ENCODE data around the gene SRGAP2C.
"Not testable (repeated sequence)": the region's sequence is repeated elsewhere in the genome, so short reads cannot be mapped to it uniquely, and the experiment has no call there.

The SRGAP2C gene

DNA sequence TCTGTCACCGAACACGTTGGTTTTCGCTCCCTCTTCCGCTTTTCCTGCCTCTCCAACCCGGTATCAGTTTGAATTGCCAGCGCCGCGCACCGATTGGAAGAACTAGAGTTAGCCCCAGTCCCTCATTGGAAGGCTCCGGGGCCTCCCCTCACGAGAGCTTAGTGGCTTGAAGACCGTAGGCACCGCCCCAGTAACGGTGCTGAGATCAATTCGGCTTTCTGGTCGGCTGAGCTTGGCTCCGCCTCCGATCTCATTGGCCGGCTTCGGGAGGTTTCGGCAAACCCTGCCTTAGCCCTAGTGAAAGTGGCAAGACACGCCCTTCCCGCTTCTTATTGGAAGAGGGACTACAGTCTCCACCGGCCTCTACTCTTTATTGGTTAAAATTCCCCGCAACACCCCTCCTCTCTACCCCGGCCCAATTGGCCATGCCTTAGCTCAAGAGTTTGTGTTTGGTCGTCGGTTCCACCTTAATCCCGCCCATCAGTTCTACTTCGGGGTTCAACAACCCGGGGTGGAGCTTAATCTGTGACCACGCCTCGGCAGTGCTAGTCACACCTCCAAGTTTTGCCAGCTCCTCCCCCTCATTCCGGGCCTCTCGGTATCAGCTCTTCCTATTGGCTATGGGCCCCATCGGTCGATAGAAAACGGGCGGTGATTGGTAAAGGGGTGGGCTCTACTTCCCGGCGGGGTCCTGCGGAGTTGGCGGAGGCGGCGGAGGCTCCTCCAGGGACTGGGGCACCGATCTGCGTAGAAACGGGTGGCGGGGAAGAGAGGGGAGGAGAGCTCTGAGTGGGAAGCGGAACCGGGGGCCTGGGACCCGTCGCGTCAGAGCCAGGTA lies at the start of gene SRGAP2C, which contains the start of gene FAM72B:
Gene SRGAP2C (plus strand): TSS at position 686 of the 838 bp plus-strand sequence. CDS start 2,472 bp downstream, outside the sequence.
Gene FAM72B (minus strand): TSS at position 51 of the 838 bp plus-strand sequence. CDS start 851 bp downstream, outside the sequence.
- peak; percentile 99 for DNase-seq (ENCODE audit: low read depth)
- H3K4me3 ChIP-seq (ENCODE audit: low read length) = peak within 1 kb of the TSS; percentile 46

- not testable (repeated sequence) for H3K4me3 ChIP-seq (ENCODE audit: low read length); DNase-seq (ENCODE audit: low read depth)
Observed at GRCh38 chr1:121140393-121140792, 44.4 kb upstream of the SRGAP2C start.

DNA sequence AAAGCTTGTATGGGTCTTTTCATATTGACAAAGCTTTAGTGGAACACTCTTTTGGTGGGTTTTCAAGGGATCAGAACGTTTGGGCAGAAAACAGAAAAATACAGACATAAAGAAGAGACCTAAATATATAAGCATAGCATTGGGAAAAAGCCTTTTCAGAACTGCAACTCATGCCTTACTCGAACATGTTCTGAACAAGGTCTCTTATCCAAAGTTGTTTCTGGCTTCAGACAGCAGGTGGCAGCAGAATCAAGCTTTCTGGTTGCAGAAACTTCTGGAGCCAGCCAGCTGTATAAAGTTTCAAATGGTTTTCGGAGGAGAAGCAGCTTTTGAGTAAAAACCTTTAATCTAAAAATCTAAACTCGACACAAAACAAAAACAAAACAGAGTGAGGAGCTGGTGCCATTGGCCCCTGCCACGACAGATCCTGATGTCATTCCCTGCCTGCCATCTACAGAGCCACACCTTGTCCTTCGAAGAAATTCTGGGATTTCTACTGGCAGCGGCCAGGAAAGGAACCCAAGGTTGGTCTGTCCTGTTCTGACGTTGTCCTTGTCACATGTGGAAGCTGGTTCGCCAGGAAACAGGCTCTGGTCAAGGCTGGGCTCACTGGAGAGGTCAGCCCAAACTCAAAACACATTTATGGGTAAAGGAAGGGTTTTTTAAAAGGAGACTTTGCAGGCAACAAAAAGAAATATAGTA lies 36.1 kb upstream of the SRGAP2C start:
- not testable (repeated sequence) for DNase-seq (ENCODE audit: low read depth); H3K4me3 ChIP-seq (ENCODE audit: low read length)

- not testable (repeated sequence) for DNase-seq (ENCODE audit: low read depth); H3K4me3 ChIP-seq (ENCODE audit: low read length)
Observed at GRCh38 chr1:121151294-121151693, 33.5 kb upstream of the SRGAP2C start.

GRCh38 chr1:121152788-121153187 lies 32.0 kb upstream of the SRGAP2C start:
- not testable (repeated sequence) for DNase-seq (ENCODE audit: low read depth); H3K4me3 ChIP-seq (ENCODE audit: low read length)

DNA sequence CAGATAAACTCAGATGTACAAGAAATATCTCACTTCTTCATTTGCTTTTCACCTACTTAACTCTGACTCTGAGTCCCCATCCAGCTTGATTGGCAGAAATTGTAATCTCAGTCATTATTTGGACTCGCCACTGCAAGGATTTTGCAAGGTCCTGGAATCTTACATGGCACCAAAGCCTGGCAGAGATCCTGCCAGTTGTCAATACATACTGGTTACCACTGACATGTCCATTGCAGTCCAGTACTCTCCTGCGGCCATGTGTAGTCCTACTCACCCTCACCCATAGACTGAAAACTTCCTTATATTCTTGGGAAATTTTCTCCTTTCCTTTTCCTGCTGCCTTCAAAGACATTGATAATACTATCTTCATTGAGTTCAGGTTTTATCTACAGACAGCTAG lies 30.0 kb upstream of the SRGAP2C start:
- not testable (repeated sequence) for H3K4me3 ChIP-seq (ENCODE audit: low read length); DNase-seq (ENCODE audit: low read depth)

- TF ChIP-seq, protein P1, sequence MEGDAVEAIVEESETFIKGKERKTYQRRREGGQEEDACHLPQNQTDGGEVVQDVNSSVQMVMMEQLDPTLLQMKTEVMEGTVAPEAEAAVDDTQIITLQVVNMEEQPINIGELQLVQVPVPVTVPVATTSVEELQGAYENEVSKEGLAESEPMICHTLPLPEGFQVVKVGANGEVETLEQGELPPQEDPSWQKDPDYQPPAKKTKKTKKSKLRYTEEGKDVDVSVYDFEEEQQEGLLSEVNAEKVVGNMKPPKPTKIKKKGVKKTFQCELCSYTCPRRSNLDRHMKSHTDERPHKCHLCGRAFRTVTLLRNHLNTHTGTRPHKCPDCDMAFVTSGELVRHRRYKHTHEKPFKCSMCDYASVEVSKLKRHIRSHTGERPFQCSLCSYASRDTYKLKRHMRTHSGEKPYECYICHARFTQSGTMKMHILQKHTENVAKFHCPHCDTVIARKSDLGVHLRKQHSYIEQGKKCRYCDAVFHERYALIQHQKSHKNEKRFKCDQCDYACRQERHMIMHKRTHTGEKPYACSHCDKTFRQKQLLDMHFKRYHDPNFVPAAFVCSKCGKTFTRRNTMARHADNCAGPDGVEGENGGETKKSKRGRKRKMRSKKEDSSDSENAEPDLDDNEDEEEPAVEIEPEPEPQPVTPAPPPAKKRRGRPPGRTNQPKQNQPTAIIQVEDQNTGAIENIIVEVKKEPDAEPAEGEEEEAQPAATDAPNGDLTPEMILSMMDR (conservative IDR thresholded peaks at IDR 0.05; ENCODE audit: low read depth, low read length) = peak; percentile 37
- H3K4me3 ChIP-seq (ENCODE audit: low read length); DNase-seq (ENCODE audit: low read depth): not testable (repeated sequence)
Observed at GRCh38 chr1:121155671-121156358, 29.0 kb upstream of the SRGAP2C start.

DNA sequence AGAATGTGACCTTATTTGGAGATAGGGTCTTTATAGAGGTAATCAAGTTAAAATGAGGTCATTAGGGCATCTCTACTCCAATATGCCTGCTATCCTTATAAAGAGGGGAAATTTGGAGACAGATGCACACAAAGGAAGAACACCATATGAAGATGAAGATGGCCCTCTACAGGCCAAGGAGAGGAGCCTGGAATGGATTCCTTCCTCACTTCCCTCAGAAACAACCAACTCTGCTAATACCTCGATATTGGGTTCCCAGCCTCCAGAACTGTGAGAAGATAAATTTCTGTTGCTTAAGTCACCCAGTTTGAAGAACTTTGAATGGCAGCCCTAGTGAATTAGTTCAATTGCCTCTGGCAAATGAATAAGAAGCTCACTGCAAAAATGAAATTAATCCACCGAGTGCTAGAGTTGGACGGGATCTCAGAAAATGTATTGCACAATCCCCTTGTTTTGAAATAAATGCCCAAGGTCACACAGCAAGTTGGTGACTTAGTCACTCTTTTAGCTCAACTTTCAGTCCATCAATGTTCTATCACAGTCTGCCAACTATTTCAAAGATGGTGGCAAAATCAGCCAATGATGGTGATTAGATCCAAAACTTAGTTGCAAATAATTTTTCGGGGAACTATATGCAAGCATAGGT lies 27.7 kb upstream of the SRGAP2C start:
- H3K4me3 ChIP-seq (ENCODE audit: low read length); DNase-seq (ENCODE audit: low read depth): not testable (repeated sequence)

DNA sequence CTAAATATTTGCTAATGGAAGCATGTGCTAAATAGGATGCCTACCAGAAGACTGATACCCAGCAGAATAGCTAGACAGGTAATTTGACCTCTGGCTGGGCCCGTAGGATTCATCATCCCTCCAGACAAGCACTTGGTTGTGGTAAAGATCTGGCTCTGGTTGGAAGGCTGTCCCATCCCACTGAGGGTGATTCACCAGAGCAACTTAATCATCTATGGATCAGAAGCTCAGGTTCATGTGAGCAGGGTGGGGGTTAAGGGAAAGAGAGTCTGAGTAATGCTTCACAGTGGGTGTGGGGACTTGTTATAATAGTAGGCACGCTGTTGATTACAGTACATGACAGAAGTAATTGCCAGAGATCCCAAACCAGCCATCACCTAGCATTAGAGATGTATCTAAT lies 27.2 kb upstream of the SRGAP2C start:
- DNase-seq (ENCODE audit: low read depth); H3K4me3 ChIP-seq (ENCODE audit: low read length): not testable (repeated sequence)

GRCh38 chr1:121160118-121160517 lies 24.7 kb upstream of the SRGAP2C start:
- DNase-seq (ENCODE audit: low read depth) = not testable (repeated sequence)

DNA sequence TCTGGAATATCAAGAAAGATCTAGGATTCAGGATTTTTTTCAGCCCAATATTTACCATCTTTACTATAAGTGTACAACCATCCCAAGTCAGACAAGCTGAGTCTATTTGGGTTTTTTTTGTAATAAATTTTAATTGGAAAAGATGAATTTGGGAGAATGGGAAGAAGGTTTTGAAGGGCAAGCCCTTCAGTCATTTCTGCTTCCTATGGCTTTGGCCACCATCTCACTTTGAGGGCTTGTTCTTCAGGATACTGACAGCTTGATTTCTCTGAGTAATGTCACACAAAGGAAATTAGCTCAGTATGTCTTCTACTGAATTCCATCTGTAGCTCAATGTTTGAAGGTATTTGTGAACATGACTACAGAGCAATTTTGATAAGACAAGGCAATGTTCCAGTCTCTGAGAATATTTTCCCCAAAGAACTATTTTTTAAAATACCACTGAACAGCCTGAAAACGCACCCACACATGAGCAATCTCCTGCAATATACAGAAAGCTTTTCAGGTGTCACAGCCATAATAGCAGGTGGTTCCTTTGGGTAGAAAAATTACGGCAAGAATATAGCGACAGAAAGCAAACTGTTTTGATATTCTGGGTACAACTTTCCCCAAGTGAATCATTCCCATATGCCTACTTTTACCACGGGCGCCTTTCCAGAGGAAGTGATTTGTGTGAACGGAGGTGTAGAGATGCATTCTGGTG lies 23.4 kb upstream of the SRGAP2C start:
- H3K4me3 ChIP-seq (ENCODE audit: low read length); DNase-seq (ENCODE audit: low read depth): not testable (repeated sequence)

More at GRCh38 chr1:121160118-121160517, 24.7 kb upstream of the SRGAP2C start:
- not testable (repeated sequence) for H3K4me3 ChIP-seq (ENCODE audit: low read length)

DNA sequence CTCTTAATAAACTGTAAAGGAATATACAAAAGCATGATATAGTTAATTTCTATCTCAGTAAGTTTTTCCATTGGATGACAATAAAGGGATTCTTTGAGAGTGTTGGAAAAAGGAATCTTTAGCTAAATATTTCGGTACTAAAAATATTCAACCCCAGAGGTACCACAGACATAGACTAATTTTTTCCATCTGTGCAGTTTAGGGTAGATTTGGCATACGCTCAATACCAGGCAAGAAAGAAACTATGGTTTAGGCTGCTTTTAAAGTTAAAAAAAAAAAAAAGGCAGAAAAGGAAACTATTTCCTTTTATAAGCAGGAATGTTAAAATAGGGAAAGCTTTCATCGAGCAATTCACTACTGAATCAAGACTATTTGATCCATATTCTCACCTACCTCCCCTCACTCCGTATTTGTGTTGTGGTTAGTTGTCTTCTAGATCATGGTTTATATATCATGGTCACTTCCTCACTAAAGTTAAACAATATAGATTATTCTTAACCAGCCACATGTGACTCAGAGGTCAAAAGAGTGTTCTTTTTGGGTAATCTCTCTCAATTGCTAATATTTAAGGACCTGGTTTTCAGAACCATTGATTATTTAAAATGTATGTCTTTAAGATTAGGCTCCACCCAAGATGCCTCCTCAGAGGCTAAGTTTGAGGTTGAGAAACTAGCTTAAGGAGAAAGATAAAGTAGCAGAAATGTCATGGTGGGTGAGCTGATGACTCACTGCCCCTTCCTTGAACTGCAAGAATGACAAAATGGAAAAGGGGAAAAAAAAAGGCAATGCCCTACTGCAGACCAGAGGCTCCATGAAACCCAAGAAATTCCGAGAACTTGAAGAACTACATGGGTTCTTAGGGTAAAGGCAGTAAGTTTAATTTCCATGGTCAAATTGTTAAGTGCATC lies 20.7 kb upstream of the SRGAP2C start:
- H3K4me3 ChIP-seq (ENCODE audit: low read length); DNase-seq (ENCODE audit: low read depth): not testable (repeated sequence)

DNA sequence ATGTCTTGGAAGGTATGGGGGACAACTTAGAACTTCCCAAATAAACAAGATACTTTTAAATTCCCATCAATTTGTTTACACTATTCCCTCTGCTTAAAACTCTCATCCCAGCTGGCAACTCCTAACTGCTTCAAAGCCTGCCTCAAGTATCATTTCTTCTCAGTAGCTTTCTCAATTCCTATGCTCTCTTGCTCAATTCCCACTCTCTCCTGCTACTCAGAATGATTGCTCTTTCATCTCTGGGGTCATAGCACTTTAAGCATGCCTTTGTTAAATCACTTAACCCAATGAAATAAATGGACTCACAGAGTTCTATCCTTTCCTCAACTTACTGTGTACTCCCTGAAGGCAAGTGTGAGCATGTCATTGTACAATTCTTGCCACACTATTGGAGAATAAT lies 19.5 kb upstream of the SRGAP2C start:
- DNase-seq (ENCODE audit: low read depth); H3K4me3 ChIP-seq (ENCODE audit: low read length): not testable (repeated sequence)

DNA sequence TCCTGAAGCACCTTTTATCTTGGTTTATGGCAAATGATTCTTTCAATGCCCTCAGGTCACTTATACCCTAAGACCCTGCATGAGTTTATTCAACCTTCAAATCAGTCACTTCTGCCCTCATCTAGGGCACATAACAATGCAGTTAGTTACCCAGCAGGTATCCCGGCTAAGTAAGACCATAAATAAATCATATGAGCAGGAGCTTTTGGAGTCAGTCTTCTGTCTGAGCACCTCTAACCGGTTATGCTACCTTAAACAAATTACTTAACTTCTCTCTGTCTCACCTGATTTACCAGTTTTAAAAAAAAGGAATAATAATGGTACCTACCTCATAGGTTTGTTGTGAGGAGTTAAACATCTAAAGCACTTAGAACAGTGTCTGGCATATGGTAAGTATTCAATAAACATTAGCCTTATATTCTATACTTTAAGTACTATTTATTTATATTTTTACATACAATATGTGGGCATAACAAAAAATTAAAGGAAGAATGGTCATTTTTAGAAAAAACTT lies 17.5 kb upstream of the SRGAP2C start:
- DNase-seq (ENCODE audit: low read depth) = not testable (repeated sequence)

GRCh38 chr1:121168152-121168668 lies 16.6 kb upstream of the SRGAP2C start:
- H3K4me3 ChIP-seq (ENCODE audit: low read length); DNase-seq (ENCODE audit: low read depth): not testable (repeated sequence)

More for the DNA sequence above, 17.5 kb upstream of the SRGAP2C start:
- not testable (repeated sequence) for H3K4me3 ChIP-seq (ENCODE audit: low read length)

GRCh38 chr1:121176649-121177048 lies 8.1 kb upstream of the SRGAP2C start:
- not testable (repeated sequence) for H3K4me3 ChIP-seq (ENCODE audit: low read length); DNase-seq (ENCODE audit: low read depth)

Data from retinal pigment epithelial cell (primary cell).